Peyer's patch (tissue), 4 donors: ENCODE data around the gene ADAMTS4. TPM values are rescaled to one million over a fixed set of nuclear protein-coding genes. Genes with fewer than 3 reads are reported as not detected.

ENCODE experiments used
- DNase-seq, 3 donors: peaks; one replicate each; pipeline ENCODE4 v3.0.0-alpha.2; 2017 to 2019
- H3K27ac ChIP-seq, 4 donors: fragments of 200-600 bp; sonication (generic); one replicate each; pipeline ENCODE4 v1.5.1; 2016 to 2019
- H3K27me3 ChIP-seq, 2 donors: fragments of 200-600 bp; sonication (generic); one replicate each; pipeline ENCODE4 v1.5.1; 2019
- H3K36me3 ChIP-seq, 3 donors: fragments of 200-600 bp; sonication (generic); one replicate each; pipeline ENCODE4 v1.5.1; 2016 to 2019
- H3K4me1 ChIP-seq, 4 donors: fragments of 200-600 bp; sonication (generic); one replicate each; pipeline ENCODE4 v1.5.1; 2016 to 2019
- H3K4me3 ChIP-seq, 4 donors: fragments of 200-600 bp; sonication (generic); 1 replicate in 3 of 4; 2 replicates in 1 of 4; pipeline ENCODE4 v1.5.1; 2016 to 2019; ENCODE audit warnings: mild to moderate bottlenecking in 1 of 4
- H3K9me3 ChIP-seq, 4 donors: fragments of 200-600 bp; sonication (generic); one replicate each; pipeline ENCODE4 v1.5.1; 2016 to 2019; ENCODE audit warnings: mild to moderate bottlenecking in 1 of 4
- CTCF ChIP-seq, 6 experiments: fragments of 450-650 bp in 4 of 6; fragments of 200-600 bp in 2 of 6; sonication (generic) in 1 of 6; IDR thresholded peaks; one replicate each; pipeline ENCODE4 v1.5.1; 2017 to 2019; ENCODE audit warnings: antibody characterized with exemption in 6 of 6, mild to moderate bottlenecking in 3 of 6, moderate library complexity in 1 of 6
- POLR2A ChIP-seq, 2 donors: fragments of 450-650 bp; IDR thresholded peaks; one replicate each; pipeline ENCODE4 v1.5.1; 2017; ENCODE audit warnings: antibody characterized with exemption in 2 of 2, mild to moderate bottlenecking in 2 of 2, moderate library complexity in 2 of 2
- total RNA-seq, 4 donors: library from RNA; depleted of rRNA; stranded (reverse); fragments of >200 nt; gene quantifications; one replicate each; pipeline ENCODE4 v1.1.0, GENCODE V29; 2016

ADAMTS4 gene
- total RNA-seq, 4 donors from 2014 or later: 0.18 to 65.2 (median 1.9) TPM

- H3K4me1 ChIP-seq: peaks cover 0 to 52% (median 12%) of the 10 kb centered on the region in 4 donors
- H3K36me3 ChIP-seq: peaks cover 0 to 36% (median 0%) of the 10 kb centered on the region in 3 donors
- H3K4me3 ChIP-seq: no peak overlapping the region
- H3K27ac ChIP-seq: no peak overlapping the region
- no peak for DNase-seq
- no peaks in the 10 kb centered on the region for H3K27me3 ChIP-seq
- H3K9me3 ChIP-seq: no peaks in the 10 kb centered on the region
- TF ChIP-seq POLR2A (IDR thresholded peaks at IDR 0.05) (no peak), CTCF (IDR thresholded peaks at IDR 0.05) (no peak)
Measured at GRCh38 chr1:161163793-161164192, 35.1 kb downstream of the ADAMTS4 start.

- peaks cover 0 to 36% (median 0%) of the 10 kb centered on the region in 3 donors for H3K36me3 ChIP-seq
- TF ChIP-seq CTCF (IDR thresholded peaks at IDR 0.05) (no peak), POLR2A (IDR thresholded peaks at IDR 0.05) (no peak)
- no peak for DNase-seq
- peaks cover 0 to 56% (median 12%) of the 10 kb centered on the region in 4 donors for H3K4me1 ChIP-seq
- H3K27ac ChIP-seq: no peak overlapping the region
- H3K4me3 ChIP-seq: no peak overlapping the region
- H3K9me3 ChIP-seq: no peaks in the 10 kb centered on the region
- H3K27me3 ChIP-seq: no peaks in the 10 kb centered on the region
Measured at GRCh38 chr1:161162806-161163205, 36.0 kb downstream of the ADAMTS4 start.

- DNase-seq: no peak
- Histone ChIP-seq H3K4me3 (no peak overlapping the region), H3K36me3 (peaks cover 0 to 39% (median 0%) of the 10 kb centered on the region in 3 donors), H3K27ac (no peak overlapping the region), H3K27me3 (no peaks in the 10 kb centered on the region), H3K4me1 (peaks cover 0 to 48% (median 12%) of the 10 kb centered on the region in 4 donors), H3K9me3 (no peaks in the 10 kb centered on the region)
- TF ChIP-seq CTCF (IDR thresholded peaks at IDR 0.05) (no peak), POLR2A (IDR thresholded peaks at IDR 0.05) (no peak)
Measured at GRCh38 chr1:161162052-161162451, 36.8 kb downstream of the ADAMTS4 start.

GRCh38 chr1:161161652-161162051 is 37.2 kb downstream of the ADAMTS4 start:
- Histone ChIP-seq H3K27me3 (no peaks in the 10 kb centered on the region), H3K4me3 (no peak overlapping the region), H3K9me3 (no peaks in the 10 kb centered on the region), H3K27ac (no peak overlapping the region), H3K4me1 (peaks cover 0 to 44% (median 12%) of the 10 kb centered on the region in 4 donors), H3K36me3 (peaks cover 0 to 43% (median 0%) of the 10 kb centered on the region in 3 donors)
- no peak for TF ChIP-seq CTCF (IDR thresholded peaks at IDR 0.05)
- TF ChIP-seq POLR2A (IDR thresholded peaks at IDR 0.05): no peak
- DNase-seq: no peak

- Histone ChIP-seq H3K9me3 (no peaks in the 10 kb centered on the region), H3K4me3 (no peak overlapping the region), H3K27ac (no peak overlapping the region), H3K27me3 (no peaks in the 10 kb centered on the region), H3K36me3 (peaks cover 0 to 43% (median 0%) of the 10 kb centered on the region in 3 donors), H3K4me1 (peaks cover 0 to 44% (median 12%) of the 10 kb centered on the region in 4 donors)
- DNase-seq: no peak
- TF ChIP-seq POLR2A (IDR thresholded peaks at IDR 0.05): no peak
- no peak for TF ChIP-seq CTCF (IDR thresholded peaks at IDR 0.05)
Measured at GRCh38 chr1:161160671-161161145, 38.1 kb downstream of the ADAMTS4 start.

- Histone ChIP-seq H3K36me3 (peaks cover 0 to 43% (median 0%) of the 10 kb centered on the region in 3 donors), H3K4me1 (peaks cover 0 to 41% (median 8%) of the 10 kb centered on the region in 4 donors), H3K9me3 (no peaks in the 10 kb centered on the region), H3K27ac (peak overlapping the region; percentile 77 to 89 (median 85)), H3K4me3 (peak overlapping the region; percentile 66 to 96 (median 90)), H3K27me3 (no peaks in the 10 kb centered on the region)
- no peak for DNase-seq
- TF ChIP-seq CTCF (IDR thresholded peaks at IDR 0.05): no peak
- TF ChIP-seq POLR2A (IDR thresholded peaks at IDR 0.05): no peak
Measured at GRCh38 chr1:161159913-161160243, 39.0 kb downstream of the ADAMTS4 start.
